Measurements from ENCODE around the gene ATRX.
"Not testable (repeated sequence)": the region's sequence is repeated elsewhere in the genome, so short reads cannot be mapped to it uniquely, and the experiment has no call there.

The ATRX gene

GRCh38 chrX:77785486-77786364 lies at the start of gene ATRX:
TSS of gene ATRX (minus strand) at chrX:77786216. CDS start at chrX:77786001, 215 bp downstream.
- peak; percentile 82 to 90 for DNase-seq

DNA sequence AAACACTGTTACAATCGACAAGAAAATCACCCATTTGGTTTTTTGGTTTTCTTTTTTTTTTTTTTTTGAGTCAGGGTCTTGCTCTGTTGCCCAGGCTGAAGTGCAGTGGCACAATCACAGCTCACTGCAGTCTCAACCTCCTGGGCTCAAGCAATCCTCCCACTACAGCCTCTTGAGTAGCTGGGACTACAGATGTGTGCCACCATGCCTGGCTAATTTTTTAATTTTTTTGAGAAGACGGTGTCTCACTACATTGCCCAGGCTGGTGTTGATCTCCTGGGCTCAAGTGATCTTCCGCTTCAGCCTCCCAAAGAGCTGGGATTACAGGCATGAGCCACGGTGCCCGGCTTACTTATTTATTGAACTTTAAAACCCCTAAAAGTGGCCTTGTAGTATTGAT lies 45.5 kb upstream of the ATRX start:
- not testable (repeated sequence) for DNase-seq

GRCh38 chrX:77821989-77822388 lies 36.0 kb upstream of the ATRX start:
- not testable (repeated sequence) for DNase-seq

DNA sequence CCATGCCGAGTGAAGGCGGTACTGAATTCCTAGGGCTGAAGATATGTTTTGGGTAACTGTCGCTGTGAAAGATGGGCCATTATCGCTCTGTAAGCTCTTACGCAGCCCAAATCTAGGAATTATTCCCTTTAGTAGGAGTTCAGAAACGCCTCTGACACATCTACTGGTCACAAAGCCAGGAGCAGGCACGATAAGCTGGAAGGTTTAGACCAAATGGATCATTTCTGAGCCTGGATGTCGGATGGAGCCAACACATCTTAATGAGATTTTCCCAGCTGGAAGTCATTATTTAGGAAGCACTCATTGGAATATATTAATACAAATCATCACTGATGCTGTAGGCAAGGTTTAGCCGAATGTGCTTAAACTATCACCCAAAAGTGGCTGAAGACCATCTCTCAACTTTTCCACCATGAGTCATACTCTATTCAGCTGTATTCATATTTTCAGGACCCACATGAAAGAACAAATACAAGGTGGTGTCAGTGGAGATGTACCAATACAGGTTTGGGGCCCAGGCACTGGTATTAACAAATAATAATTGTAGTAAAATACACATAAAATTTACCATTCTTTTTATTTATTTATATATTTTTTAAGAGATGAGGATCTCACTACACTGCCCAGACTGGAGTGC lies 34.2 kb upstream of the ATRX start:
- no peak for DNase-seq

DNA sequence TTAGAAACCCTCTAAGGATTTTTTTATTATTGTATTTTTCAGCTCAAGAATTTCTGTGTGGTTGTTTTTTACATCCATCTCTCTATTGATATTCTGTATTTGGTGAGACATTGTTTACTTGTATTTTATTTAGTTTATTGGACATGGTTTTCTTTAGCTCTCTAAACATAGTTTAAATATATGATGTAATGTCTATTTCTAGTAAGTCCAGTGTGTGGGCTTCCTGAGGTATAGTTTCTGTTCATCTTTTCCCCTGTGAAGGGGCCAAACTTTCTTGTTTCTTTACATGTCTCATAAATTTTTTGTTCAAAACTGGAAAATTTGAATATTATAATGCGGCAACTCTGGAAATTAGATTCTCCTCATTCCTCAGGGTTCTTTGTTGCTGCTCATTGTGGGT lies 28.2 kb upstream of the ATRX start:
- no peak for DNase-seq

- no peak for DNase-seq
Observed at GRCh38 chrX:77802201-77802600, 16.2 kb upstream of the ATRX start.

DNA sequence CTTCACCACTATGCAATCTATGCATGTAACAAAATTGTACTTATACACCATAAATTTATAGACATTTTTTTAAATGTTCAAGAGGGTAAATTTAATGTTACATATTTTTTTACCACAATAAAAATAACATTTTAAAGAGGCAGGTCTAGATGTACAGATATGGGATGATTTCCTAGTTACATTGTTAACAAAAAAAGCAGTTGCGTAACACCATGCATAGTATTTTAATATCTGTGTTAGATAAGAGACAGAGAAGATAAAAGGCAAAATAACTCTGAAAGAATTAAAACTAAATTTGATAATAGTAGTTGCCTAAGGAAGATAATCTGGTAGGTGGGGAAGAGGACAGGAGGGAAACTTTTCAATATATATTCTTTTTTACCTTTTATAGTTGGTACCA lies 9.1 kb upstream of the ATRX start:
- DNase-seq: no peak

DNA sequence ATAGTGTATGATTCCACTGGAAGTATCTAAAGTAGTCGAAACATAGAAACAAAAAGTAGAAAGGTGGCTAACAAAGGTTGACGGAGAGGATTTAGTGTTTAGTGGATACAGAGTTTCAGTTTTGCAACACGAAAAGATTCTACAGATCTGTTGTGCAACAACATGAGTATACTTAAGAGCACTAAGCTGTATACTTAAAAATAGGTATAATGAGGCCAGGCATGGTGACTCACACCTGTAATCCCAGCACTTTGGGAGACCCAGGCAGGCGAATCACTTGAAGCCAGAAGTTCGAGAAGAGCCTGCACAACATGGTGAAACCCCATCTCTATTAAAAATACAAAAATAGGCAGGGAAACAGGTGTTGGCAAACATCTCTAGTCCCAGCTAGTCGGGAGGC lies 7.9 kb upstream of the ATRX start:
- DNase-seq: no peak

DNA sequence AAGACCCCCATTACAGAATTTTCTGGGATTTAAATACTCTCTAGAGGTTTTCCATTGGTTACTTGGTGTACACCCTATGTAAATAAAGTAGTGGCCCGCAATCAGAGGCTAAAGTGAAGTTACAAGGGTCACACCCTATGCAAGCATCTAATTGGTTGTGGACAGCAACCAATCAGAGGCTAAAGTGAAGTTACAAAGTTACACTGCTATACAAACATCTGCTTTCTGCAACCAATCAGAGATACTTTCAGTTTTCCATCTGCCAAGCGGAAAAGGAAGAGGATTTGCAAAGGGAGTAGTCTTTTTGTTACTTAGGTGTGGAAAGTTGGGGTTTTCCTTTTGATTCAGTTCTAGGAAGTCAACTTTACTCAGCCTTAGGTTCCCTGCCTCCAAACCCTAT lies 2.0 kb upstream of the ATRX start:
- DNase-seq: no peak

DNA sequence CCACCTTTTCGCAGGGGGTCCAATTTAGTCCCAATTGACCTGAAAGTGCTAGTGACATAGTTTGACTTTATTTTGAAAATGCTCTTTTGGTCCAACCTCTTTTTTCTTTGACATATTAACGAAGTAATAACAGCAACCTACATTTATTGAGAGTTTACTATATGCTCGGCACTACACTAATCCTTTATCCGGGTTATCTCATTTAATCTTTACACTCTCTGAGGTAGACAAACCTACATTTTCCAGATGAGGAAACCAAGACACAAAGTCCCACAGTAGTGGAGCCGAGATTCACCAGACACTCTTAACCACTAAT lies 307 bp upstream of the ATRX start:
- DNase-seq: no peak

DNA sequence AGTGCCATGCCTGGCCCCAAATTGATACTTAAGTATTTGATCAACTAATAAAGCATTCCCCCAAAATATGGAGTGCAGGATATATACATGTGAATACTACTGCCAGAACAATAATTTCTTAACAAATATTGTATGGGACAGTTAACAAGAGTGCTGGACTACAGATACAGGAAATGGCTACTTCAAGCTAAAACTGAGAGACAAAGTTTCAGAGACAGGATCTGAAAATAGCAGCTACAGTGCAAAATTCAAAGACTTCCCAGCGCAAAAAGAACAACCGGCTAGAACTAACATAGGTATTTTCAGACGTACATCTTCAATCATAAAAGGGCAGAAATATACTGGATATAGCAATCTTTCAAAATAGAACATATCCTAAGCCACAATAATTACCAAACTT lies 6.3 kb downstream of the ATRX start:
- DNase-seq: no peak

GRCh38 chrX:77776659-77777058 lies 9.4 kb downstream of the ATRX start:
- no peak for DNase-seq

DNA sequence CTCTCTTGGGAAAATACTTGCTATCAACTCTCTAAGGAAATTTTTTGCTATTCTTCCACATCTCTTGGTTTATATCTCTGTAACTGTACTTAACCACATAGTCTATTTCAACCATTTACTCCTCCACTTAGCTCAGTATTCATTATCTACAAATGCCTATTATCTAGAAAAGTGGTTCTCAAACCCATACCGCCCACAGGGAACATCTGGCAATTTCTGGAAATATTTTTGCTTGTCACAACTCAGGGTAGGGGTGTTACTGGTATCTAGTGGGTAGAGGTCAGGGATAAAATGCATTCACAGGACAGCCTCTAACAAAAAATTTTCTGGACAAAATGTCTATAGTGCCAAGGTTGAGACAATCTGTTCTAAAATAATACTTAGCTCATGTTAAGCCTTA lies 14.4 kb downstream of the ATRX start:
- DNase-seq: no peak

DNA sequence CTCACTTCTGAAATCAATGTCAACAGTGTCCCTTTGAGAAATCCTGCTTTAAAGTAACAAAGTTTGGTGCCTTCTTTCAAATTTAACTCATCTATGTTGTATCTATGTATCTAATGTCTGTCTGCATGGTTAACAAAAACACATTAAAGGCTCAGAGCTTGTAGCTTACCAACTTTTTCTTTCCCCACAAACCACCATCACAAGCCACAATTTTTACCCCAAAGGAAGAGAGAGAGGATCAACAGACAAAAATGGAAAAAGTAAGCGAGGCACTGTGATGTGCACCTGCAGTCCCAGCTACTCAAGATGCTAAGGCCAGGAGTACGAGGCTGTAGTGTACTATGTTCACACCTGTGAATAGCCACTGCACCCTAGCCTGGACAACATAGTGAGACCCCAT lies 17.2 kb downstream of the ATRX start:
- no peak for DNase-seq

GRCh38 chrX:77766212-77766611 lies 19.8 kb downstream of the ATRX start:
- DNase-seq: not testable (repeated sequence)

- DNase-seq: no peak
Observed at GRCh38 chrX:77755561-77755960, 30.5 kb downstream of the ATRX start.

DNA sequence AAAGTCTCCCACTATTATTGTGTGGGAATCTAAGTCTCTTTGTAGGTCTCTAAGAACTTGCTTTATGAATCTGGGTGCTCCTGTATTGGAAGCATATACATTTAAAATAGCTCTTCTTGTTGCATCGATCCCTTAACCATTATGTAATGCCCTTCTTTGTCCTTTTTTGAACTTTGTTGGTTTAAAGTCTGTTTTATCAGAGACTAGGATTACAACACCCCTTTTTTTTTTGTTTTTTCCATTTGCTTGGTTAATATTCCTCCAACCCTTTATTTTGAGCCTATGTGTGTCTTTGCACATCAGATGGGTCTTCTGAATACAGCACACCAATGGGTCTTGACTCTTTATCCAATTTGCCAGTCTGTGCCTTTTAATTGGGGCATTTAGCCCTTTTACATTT lies 32.1 kb downstream of the ATRX start:
- DNase-seq: not testable (repeated sequence)

DNA sequence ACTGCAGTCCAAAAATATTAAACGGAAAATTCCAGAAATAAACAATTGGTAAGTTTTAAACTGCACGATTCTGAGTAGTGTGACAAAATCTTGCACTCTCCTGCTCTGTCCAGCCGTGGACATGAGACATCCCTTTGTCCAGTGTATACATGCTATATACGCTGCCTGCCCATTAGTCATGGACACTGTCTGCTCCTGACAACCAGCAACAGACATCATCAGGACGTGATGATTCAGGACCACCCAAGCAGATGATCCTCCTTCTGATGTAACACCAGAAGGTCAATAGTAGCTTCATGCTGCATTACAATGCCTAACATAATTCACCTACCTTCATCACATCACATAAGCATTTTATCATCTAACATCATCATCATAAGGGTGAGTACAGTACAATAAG lies 36.3 kb downstream of the ATRX start:
- no peak for DNase-seq

DNA sequence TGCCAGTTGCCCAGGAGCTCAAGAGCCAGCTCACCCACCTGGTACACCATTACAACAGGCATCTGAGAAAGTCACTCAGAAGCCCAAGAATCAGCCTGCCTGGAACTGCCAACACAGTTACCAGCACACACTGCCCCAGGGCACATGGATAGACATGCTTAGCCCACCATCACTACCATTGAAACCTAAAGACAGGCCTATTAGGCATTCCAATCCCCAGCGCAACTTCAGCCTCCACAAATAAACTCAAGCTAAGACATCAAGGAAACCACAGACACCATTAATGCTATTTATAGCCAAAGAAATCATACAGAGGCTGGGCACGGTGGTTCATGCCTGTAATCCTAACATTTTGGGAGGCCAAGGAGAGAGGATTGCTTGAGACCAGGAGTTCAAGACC lies 42.3 kb downstream of the ATRX start:
- no peak for DNase-seq

DNA sequence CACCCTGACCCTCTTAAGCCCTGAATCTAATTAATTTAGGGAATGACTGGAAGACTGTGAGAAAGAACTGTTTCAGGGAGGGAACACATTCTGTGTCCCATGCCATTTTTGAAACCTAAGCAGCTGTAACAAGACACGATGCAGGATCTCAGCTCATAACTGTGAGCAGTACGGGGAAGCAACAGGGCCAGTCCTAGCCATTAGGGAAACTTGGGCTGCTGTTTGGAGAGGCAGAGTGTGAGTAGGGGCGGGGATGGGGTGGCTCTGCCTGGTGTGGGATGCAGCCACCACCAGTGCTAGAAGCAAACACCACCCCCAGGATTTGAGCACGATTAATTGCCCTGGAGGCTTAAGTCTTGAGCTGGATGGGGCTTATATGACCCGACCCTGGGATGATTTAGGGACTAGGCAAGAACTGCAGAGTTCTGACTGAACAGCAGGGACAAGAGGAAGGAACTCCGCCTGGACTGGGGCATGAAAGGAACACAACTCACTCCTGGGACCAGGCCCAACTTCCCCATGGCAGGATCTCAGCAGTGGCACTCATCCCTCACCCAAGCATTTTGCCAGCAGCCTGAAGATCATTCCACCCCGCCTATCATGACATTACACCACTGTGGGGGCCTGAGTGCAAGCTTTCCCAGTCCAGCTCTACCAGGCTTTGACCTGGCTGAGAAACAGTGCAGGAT lies 43.1 kb downstream of the ATRX start:
- no peak for DNase-seq

GRCh38 chrX:77740376-77740905 lies 45.6 kb downstream of the ATRX start:
- no peak for DNase-seq

GRCh38 chrX:77733342-77733741 lies 52.7 kb downstream of the ATRX start:
- no peak for DNase-seq

DNA sequence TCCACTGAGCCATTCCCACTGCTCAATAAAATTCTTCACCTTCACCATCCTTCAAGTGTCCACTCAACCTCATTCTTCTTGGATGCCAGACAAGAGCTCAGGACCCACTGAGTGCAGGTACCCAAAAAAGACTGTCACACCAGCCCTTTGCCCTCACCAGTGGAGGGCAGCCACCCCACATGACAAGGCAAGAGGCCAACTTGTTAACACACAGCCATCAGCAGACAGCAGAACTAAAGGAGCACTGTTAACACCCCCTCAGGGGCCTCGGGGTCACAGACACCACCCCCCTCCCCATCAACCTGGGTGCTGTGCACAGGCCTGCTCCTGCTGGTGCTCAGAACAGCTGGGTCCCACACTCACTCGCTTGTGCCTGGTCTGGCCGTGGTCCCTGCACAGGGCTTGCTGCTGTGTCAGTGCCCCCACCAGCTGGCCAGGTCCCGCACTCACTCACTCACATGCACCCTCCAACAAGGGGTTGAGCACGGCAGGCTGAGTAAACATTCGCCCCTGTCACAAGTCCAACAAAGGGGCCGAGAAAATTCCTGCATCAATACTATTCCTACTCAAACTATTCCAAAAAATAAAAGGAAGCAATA lies 54.1 kb downstream of the ATRX start:
- no peak for DNase-seq

All from NCI-H2081 (cell line).